ENCODE data around the gene POLR1B.
A peak's percentile ranks its signal among the peaks of the same experiment; 100 is the strongest.
"Not testable (repeated sequence)": the region's sequence is repeated elsewhere in the genome, so short reads cannot be mapped to it uniquely, and the experiment has no call there.

Gene POLR1B

DNA sequence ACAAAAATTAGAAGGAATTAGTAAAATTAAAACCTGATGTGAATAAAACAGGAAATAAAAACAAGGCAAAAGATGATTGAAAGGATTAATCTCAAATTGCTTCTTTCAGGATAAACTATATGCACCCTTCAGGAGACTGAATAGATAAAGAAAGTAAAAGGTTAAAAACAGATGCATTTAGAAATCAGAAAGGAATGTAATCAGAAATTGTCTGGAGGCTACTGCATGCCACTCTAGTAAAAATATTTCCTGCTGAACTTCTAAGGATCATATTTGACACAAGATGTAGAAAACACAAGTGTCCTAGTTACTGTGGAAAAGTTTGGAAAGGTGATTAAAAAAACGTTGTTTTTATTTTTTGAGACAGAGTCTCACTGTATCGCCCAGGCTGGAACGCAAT lies 58.4 kb downstream of the POLR1B start:
- no peak for DNase-seq (ENCODE audit: low read depth)

- no peak for DNase-seq (ENCODE audit: low read depth)
Measured at GRCh38 chr2:112601754-112602153, 59.5 kb downstream of the POLR1B start.

DNA sequence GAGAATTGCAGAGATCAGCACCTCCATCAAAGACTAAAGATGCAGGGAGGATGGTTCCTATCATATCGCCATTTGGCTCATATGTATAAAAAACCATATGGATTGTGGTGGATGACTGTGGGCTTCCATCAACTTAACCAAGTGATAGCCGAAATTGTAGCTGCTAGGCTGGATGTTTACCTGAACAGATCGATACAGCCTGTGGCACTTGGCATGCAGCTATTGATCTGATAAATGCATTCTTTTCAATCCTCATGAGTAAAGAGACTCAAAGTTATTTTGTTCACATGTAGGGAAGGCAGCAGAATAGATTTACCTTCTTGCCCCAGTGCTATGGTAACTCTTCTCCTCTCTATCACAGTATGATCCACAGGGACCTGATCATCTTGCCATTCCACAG lies 60.7 kb downstream of the POLR1B start:
- DNase-seq (ENCODE audit: low read depth), result no peak

DNA sequence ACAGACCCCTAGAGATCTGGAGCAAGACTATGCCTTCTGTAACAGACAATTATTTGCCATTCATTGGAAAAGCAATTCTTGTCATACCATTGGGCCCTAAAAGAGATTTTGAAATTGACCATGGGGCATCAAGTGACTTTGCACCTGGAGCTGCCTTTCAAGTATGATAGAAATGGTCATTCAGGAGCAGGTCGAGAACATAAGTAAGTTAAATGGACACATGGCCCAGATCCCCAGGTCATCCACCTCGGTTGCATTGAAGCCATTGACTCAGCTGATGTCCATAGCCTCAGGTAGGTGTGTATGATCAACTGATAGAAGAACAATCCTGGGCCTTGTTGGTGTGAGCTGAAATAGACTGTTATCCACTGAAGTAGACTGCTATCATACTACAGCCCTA lies 61.5 kb downstream of the POLR1B start:
- DNase-seq (ENCODE audit: low read depth), result no peak

DNA sequence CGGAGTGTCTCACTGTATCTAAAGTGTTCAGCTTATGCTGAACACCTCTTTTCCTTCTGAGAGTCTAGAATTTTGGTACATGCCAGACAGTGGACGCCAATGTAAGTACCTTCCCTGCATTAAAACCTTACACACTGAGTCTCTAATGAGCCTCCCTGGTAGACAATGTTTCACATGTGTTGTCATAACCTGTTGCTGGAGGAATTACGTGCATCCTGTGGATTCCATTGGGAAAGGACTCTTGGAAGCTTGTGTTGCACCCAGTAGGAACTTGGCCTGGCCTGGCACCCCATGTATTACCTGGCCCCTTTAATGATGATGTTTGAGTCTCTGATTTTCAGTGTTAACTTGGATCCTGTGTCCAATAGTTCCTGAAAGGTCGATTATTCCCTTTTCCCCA lies 62.7 kb downstream of the POLR1B start:
- DNase-seq (ENCODE audit: low read depth), result no peak

- DNase-seq (ENCODE audit: low read depth), result no peak
Measured at GRCh38 chr2:112605926-112606325, 63.7 kb downstream of the POLR1B start.

DNA sequence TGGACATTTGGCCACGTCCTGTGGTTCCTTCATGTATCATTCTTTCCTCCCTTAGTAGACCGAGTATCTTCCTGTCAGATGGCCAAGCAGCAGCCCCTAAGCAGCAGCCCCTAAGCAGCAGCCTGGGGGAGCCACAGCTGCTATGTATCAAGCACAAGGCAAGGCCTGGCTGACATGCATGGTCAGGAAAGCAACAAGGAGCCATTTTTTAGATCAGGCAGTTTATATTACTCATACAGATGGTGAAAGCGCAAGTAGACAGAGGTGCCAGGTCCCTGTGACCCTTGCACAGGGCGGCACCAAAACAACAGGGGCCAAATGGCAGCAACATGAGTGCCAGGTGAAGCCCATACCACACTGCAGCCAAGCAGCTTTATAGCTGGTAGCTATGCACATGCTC lies 64.3 kb downstream of the POLR1B start:
- DNase-seq (ENCODE audit: low read depth), result no peak

GRCh38 chr2:112607680-112608438 lies 65.6 kb downstream of the POLR1B start:
- DNase-seq (ENCODE audit: low read depth), result no peak

DNA sequence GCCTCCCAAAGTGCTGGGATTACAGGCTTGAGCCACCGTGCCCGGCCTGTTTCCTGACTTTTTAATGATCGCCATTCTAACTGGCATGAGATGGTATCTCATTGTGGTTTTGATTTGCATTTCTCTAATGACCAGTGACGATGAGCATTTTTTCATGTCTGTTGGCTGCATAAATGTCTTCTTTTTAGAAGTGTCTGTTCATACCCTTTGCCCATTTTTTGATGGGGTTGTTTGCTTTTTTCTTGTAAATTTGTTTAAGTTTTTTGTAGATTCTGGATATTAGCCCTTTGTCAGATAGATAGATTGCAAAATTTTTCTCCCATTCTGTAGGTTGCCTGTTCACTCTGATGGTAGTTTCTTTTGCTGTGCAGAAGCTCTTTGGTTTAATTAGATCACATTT lies 67.1 kb downstream of the POLR1B start:
- DNase-seq (ENCODE audit: low read depth), result not testable (repeated sequence)

DNA sequence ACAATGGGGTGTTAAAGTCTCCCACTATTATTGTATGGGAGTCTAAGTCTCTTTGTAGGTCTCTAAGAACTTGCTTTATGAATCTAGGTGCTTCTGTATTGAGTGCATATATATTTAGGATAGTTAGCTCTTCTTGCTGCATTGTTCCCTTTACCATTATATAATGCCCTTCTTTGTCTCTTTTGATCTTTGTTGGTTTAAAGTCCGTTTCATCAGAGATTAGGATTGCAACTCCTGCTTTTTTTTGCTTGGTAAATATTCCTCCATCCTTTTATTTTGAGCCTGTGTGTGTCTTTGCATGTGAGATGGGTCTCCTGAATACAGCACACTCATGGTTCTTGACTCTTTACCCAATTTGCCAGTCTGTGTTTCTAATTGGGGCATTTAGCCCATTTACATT lies 70.0 kb downstream of the POLR1B start:
- DNase-seq (ENCODE audit: low read depth), result not testable (repeated sequence)

- no peak for DNase-seq (ENCODE audit: low read depth)
Measured at GRCh38 chr2:112614201-112614840, 72.1 kb downstream of the POLR1B start.

DNA sequence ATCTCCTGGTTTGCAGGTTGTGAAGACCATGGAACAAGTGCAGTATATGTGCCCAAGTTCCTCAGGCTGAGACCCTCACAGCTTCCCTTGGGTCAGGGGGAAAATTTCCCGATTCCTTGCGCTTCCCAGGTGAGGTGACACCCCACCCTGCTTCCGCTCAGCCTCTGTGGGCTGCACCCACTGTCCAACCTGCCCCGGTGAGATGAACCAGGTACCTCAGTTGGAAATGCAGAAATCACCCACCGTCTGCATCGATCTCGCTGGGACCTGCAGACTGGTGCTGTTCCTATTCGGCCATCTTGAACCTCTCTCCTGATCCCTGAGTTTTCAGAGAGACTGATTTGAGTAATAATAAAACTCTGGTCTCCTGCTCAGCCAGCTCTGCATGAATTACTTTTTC lies 72.8 kb downstream of the POLR1B start:
- no peak for DNase-seq (ENCODE audit: low read depth)

DNA sequence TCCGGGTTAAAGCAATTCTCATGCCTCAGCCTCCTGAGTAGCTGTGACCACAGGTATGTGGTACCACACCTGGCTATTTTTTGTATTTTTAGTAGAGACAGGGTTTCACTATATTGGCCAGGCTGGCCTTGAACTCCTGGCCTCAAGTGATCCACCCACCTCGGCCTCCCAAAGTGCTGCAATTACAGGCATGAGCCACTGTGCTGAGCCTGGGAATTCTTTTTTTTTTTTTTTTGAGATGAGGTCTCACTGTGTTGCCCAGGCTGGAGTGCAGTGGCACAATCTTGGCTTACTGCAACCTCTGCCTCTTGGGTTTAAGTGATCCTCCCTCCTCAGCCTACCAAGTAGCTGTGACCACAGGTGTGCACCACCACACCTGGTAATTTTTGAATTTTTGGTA lies 73.5 kb downstream of the POLR1B start:
- DNase-seq (ENCODE audit: low read depth), result not testable (repeated sequence)

GRCh38 chr2:112618383-112618782 lies 76.1 kb downstream of the POLR1B start:
- DNase-seq (ENCODE audit: low read depth), result no peak

- DNase-seq (ENCODE audit: low read depth), result peak; percentile 73
Measured at GRCh38 chr2:112621790-112622527, 79.7 kb downstream of the POLR1B start.

GRCh38 chr2:112622528-112622849 lies 80.2 kb downstream of the POLR1B start:
- DNase-seq (ENCODE audit: low read depth), result peak; percentile 93

DNA sequence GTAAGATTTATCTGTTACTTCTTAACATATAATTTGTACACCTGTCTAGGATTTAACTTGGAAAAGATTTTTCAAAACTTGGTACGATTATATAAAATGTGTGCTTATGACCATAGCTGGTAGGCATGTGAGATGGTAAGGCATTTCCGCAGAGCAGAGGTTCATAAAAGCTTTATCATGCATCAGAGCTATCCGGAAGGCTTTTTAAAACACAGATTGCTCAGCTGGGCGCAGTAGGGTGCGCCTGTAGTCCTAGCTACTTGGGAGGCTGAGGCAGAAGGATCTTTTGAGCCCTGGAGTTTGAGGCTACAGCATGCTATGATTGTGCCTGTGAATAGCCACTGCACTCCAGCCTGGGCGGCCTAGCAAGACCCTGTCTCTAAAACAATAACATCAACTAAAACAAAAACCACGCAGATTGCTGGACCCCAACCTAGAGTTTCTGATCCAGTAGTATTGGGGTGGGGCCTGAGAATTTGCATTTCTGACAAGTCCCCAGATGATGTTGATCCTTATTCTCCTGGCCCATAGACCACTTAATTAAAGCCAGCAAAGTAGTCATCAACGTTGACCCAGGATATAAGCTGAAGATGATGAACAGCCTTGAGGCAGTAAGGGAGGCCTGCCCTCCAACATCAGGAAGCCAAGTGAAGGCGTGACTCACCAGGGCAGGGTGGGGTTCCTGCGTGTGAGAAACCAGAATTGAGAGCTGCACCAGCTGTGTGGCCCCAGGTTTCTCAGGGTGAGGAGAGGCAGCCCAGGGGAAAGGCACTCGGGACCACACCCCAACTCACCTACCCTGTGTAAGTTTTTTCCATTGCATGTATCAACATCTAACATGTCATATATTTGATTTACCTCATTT lies 81.9 kb downstream of the POLR1B start:
- DNase-seq (ENCODE audit: low read depth), result peak; percentile 99

DNA sequence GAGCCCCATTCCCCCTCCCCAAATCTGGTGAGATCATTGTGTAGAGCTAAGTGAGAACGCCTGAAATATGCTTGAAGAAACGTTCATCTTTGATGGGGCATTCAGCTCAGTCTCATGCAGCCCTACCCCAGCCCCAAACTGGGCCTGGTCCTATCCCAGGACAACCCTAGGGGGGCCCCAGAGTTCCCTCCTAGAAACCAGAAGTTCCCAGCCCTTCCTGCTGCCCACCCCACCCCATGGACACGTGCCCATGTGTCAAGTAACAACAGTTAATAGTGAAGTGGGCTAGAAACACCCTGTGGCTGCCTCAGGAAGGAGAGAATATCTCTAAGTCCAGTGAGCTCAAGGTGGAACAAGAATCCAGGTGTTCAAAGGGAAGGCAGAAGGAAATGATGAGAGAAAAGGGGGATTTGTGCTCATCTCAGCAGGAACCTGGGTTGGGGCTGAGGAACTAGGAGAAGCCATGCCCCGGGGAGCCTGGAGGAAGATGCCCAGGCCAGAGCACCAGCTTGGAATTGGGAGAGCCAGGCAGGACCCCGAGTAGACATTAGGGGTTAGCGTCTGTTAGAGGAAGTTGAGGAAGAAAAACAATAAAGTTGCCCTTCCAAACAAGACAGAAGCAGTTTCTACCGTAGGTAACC lies 83.3 kb downstream of the POLR1B start:
- DNase-seq (ENCODE audit: low read depth), result no peak

GRCh38 chr2:112626604-112627059 lies 84.4 kb downstream of the POLR1B start:
- peak; percentile 85 for DNase-seq (ENCODE audit: low read depth)

Data from ELR (cell line).